Upper lobe of left lung (tissue), 6 donors: Measurements from ENCODE around the gene GATC. TPM values are rescaled to one million over a fixed set of nuclear protein-coding genes. Genes with fewer than 3 reads are reported as not detected.

Source experiments
- ATAC-seq, 2 donors: fragments of 200-7000 bp; cut with Tn5 transposase; one replicate each; pipeline ENCODE4 v1.9.1; 2022; ENCODE audit warnings: mild to moderate bottlenecking in 2 of 2, moderate library complexity in 2 of 2; ENCODE audit not compliant: low FRiP score in 2 of 2
- DNase-seq, 2 donors: peaks; one replicate each; pipeline ENCODE4 v3.0.0-alpha.2; 2019 to 2020
- H3K27ac ChIP-seq, 4 donors: fragments of 200-600 bp; sonication (generic); one replicate each; pipeline ENCODE4 v1.5.1; 2016 to 2019
- H3K27me3 ChIP-seq, 4 donors: fragments of 200-600 bp; sonication (generic); one replicate each; pipeline ENCODE4 v1.5.1; 2017 to 2019
- H3K36me3 ChIP-seq, 4 donors: fragments of 200-600 bp; sonication (generic); one replicate each; pipeline ENCODE4 v1.5.1; 2016 to 2019
- H3K4me1 ChIP-seq, 4 donors: fragments of 200-600 bp; sonication (generic); one replicate each; pipeline ENCODE4 v1.5.1; 2018 to 2019
- H3K4me3 ChIP-seq, 4 donors: fragments of 200-600 bp; sonication (generic); one replicate each; pipeline ENCODE4 v1.5.1; 2017 to 2019; ENCODE audit warnings: mild to moderate bottlenecking in 2 of 4, moderate library complexity in 1 of 4
- H3K9me3 ChIP-seq, 4 donors: fragments of 200-600 bp; sonication (generic); one replicate each; pipeline ENCODE4 v1.5.1; 2018 to 2019
- CTCF ChIP-seq, 6 experiments: fragments of 450-650 bp in 4 of 6; fragments of 200-600 bp in 2 of 6; sonication (generic) in 2 of 6; IDR thresholded peaks; one replicate each; pipeline ENCODE4 v1.5.1; 2016 to 2019; ENCODE audit warnings: antibody characterized with exemption in 6 of 6
- EP300 ChIP-seq, 4 donors: sonication (generic); formaldehyde crosslinking; IDR thresholded peaks; one replicate each; pipeline ENCODE4 v1.5.1; 2017; ENCODE audit warnings: antibody characterized with exemption in 4 of 4, control low read depth in 2 of 4
- POLR2A ChIP-seq, 4 donors: fragments of 450-650 bp; IDR thresholded peaks; one replicate each; pipeline ENCODE4 v1.5.1; 2016 to 2017; ENCODE audit warnings: antibody characterized with exemption in 4 of 4, mild to moderate bottlenecking in 2 of 4
- POLR2AphosphoS5 ChIP-seq, 2 donors: sonication (generic); formaldehyde crosslinking; IDR thresholded peaks; one replicate each; pipeline ENCODE4 v1.5.1; 2017; ENCODE audit warnings: antibody characterized with exemption in 2 of 2
- WGBS, 2 donors: methylation state at CpG; one replicate each; pipeline ENCODE4 v1.1.5; 2017 to 2018; 5-methylcytosine and 5-hydroxymethylcytosine counted together
- total RNA-seq, 6 donors: library from RNA; depleted of rRNA in 4 of 6; stranded (reverse); fragments of >200 nt in 4 of 6; gene quantifications; one replicate each; pipeline versions ENCODE4 v1.1.0 to v1.2.1, GENCODE V29; 2016 to 2021
- donor health status: DM: no; HTN: no; CAD: no; lungs with moderate emphysema.
- donor health status: DM: no; HTN: yes; CAD: no; lungs with severe emphysema.

Gene GATC
- total RNA-seq, 6 donors from 2014 or later: 11.8 to 35.6 (median 22.5) TPM

- ATAC-seq: no peak
Measured at GRCh38 chr12:120455302-120455701, 9.1 kb downstream of the GATC start.

GRCh38 chr12:120457133-120457532 is 10.9 kb downstream of the GATC start:
- WGBS, 2 donors: 86 to 91% methylated on average over 6 of the region's 6 CpGs

More at GRCh38 chr12:120455302-120455701, 9.1 kb downstream of the GATC start:
- no peak overlapping the region for H3K4me3 ChIP-seq
- no peaks in the 10 kb centered on the region for H3K27me3 ChIP-seq
- no peaks in the 10 kb centered on the region for H3K4me1 ChIP-seq
- no peak for DNase-seq
- H3K27ac ChIP-seq: no peak overlapping the region
- H3K9me3 ChIP-seq: no peaks in the 10 kb centered on the region
- 87 to 96% methylated on average over 7 of the region's 7 CpGs for whole genome bisulfite sequencing, 2 donors
- peaks cover 25 to 74% (median 46%) of the 10 kb centered on the region in 4 donors for H3K36me3 ChIP-seq
- TF ChIP-seq POLR2AphosphoS5 (IDR thresholded peaks at IDR 0.05): no peak
- TF ChIP-seq EP300 (IDR thresholded peaks at IDR 0.05): no peak
- TF ChIP-seq POLR2A (IDR thresholded peaks at IDR 0.05): no peak
- TF ChIP-seq CTCF (IDR thresholded peaks at IDR 0.05): no peak

GRCh38 chr12:120460157-120460556 is 13.9 kb downstream of the GATC start:
- no peak for TF ChIP-seq CTCF (IDR thresholded peaks at IDR 0.05)
- TF ChIP-seq POLR2A (IDR thresholded peaks at IDR 0.05): no peak
- TF ChIP-seq EP300 (IDR thresholded peaks at IDR 0.05): no peak
- no peak for TF ChIP-seq POLR2AphosphoS5 (IDR thresholded peaks at IDR 0.05)
- Histone ChIP-seq H3K4me1 (no peaks in the 10 kb centered on the region), H3K27ac (no peak overlapping the region), H3K36me3 (peaks cover 50 to 100% (median 84%) of the 10 kb centered on the region in 4 donors), H3K4me3 (no peak overlapping the region), H3K27me3 (no peaks in the 10 kb centered on the region), H3K9me3 (no peaks in the 10 kb centered on the region)
- no peak for ATAC-seq
- DNase-seq: no peak
- WGBS, 2 donors: 94 to 96% methylated on average over 3 of the region's 3 CpGs

More at GRCh38 chr12:120457133-120457532, 10.9 kb downstream of the GATC start:
- ATAC-seq (no peak), DNase-seq (no peak)
- no peaks in the 10 kb centered on the region for H3K27me3 ChIP-seq
- H3K9me3 ChIP-seq: no peaks in the 10 kb centered on the region
- no peak for TF ChIP-seq POLR2A (IDR thresholded peaks at IDR 0.05)
- TF ChIP-seq CTCF (IDR thresholded peaks at IDR 0.05): no peak
- no peak for TF ChIP-seq EP300 (IDR thresholded peaks at IDR 0.05)
- TF ChIP-seq POLR2AphosphoS5 (IDR thresholded peaks at IDR 0.05): no peak
- no peaks in the 10 kb centered on the region for H3K4me1 ChIP-seq
- H3K4me3 ChIP-seq: no peak overlapping the region
- peaks cover 33 to 87% (median 60%) of the 10 kb centered on the region in 4 donors for H3K36me3 ChIP-seq
- H3K27ac ChIP-seq: no peak overlapping the region

DNA sequence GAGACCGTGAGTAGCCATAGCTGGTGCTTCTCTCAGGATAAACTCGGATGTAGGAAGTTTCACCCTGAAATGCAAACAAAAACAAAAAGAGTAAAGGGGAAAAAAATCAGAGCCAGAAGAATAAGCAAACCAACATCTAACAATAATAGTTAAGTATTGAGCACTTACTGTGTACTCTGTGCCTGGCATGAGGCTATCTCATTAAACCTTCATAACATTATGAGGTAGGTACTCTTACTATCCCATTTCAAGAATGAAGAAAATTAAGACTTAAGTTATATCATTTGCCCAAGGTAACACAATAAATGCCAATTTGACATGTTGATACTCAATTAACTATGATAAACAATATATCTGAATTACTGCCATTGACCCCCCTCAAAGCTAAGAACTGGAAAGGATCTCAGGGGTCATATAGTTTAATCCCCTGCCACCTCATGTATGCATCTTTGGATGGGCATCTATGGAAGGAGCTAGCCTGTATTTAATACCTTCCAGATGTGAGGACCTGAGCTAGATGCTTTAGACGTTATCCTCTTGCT is 15.9 kb downstream of the GATC start:
- 86 to 89% methylated on average over 3 of the region's 3 CpGs for WGBS, 2 donors
- Histone ChIP-seq H3K4me1 (peaks cover 7 to 14% (median 11%) of the 10 kb centered on the region in 4 donors), H3K27me3 (no peaks in the 10 kb centered on the region), H3K9me3 (no peaks in the 10 kb centered on the region), H3K4me3 (no peak overlapping the region), H3K27ac (no peak overlapping the region), H3K36me3 (peaks cover 48 to 100% (median 83%) of the 10 kb centered on the region in 4 donors)
- TF ChIP-seq CTCF (IDR thresholded peaks at IDR 0.05): no peak
- ATAC-seq: no peak
- DNase-seq: no peak

DNA sequence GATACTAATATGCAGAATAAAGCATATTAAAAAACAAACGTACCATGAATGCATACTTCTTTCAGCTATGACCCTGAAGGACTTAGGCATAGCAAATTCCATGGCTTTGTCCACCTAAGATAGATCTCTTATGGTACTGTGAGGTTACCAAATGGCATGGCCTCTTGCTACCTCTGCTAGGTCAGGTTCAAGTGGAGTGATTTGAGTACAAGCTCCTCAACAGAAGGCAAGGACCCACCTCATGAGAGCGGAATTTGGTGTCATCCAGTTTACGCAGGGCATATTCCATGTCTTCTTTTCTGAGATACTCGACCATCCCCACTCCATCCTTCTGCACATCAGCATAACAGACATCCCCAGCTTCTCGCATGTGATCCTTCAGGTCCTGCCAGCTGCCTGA is 17.5 kb downstream of the GATC start:
- no peak overlapping the region for H3K4me3 ChIP-seq
- ATAC-seq: no peak
- H3K9me3 ChIP-seq: no peaks in the 10 kb centered on the region
- WGBS, 2 donors: 88 to 95% methylated on average over 5 of the region's 5 CpGs
- no peak for DNase-seq
- peaks cover 40 to 88% (median 70%) of the 10 kb centered on the region in 4 donors for H3K36me3 ChIP-seq
- H3K27ac ChIP-seq: no peak overlapping the region
- peaks cover 16 to 27% (median 21%) of the 10 kb centered on the region in 4 donors for H3K4me1 ChIP-seq
- no peak for TF ChIP-seq EP300 (IDR thresholded peaks at IDR 0.05)
- TF ChIP-seq POLR2AphosphoS5 (IDR thresholded peaks at IDR 0.05): no peak
- no peaks in the 10 kb centered on the region for H3K27me3 ChIP-seq
